CD4-positive, alpha-beta T cell treated with Interleukin-2 at 100 ng/mL for 4 hours (primary cell): ENCODE data around the gene CIITA.

Experiments used
- DNase-seq: peaks from one replicate; pipeline ENCODE4 v3.0.0-alpha.2; 2020; ENCODE audit warnings: low spot score

CIITA gene

GRCh38 chr16:10850478-10850850 lies 26.5 kb upstream of the CIITA start:
- DNase-seq: no peak

DNA sequence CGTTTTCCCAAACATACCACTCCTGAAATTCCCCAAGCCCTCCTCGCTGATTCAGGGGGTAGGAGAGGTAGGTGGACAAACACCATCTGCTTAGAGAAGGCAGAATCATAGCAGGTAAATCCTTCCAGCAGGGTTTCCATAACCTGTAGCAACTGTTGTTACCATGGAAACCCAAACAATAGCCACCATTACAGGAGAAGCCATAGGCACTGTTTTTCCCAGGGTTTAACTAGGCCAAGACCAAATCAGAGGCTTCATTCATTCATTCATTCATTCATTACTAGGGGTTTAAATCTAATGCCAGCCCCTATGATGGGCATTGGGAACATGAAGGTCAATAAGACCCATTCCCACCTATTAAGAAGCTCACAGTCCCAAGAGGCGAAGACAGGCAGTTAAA lies 25.5 kb upstream of the CIITA start:
- DNase-seq: no peak

- no peak for DNase-seq
These were observed 24.7 kb upstream of the CIITA start for GRCh38 chr16:10852286-10852685.

GRCh38 chr16:10852948-10853347 lies 24.1 kb upstream of the CIITA start:
- DNase-seq: no peak

DNA sequence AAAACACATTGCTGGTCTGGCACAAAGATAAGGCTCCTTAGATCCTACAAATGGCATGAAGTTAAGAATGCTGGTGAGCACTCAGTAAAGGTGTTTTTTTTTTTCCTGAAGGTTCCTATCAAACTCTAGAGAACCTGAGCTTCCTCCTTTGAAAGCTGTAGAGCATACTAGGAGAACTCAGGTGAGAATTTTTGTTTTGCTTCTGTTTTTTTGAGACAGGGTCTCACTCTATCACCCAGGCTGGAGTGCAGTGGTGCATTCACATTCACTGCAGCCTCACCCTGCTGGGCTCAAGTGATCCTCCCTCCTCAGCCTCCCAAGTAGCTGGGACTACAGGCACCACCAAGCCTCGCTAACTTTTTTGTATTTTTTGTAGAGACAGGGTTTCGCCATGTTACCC lies 21.0 kb upstream of the CIITA start:
- no peak for DNase-seq

- no peak for DNase-seq
These were observed 18.8 kb upstream of the CIITA start for GRCh38 chr16:10858203-10858602.

DNA sequence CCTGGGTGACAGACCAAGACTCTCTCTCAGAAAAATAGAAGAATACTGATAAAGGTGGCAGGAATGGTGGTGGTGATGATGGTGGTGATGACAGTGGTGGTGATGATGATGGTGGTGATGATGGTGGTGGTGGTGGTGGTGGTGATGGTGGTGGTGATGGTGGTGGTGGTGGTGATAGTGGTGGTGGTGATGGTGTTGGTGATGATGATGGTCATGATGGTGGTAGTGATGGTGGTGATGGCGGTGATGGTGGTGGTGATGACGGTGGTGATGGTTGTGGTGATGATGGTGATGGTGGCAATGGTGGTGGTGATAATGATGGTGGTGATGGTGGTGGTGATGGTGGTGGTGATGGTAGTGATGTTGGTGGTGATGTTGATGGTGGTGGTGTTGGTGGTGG lies 18.0 kb upstream of the CIITA start:
- no peak for DNase-seq

DNA sequence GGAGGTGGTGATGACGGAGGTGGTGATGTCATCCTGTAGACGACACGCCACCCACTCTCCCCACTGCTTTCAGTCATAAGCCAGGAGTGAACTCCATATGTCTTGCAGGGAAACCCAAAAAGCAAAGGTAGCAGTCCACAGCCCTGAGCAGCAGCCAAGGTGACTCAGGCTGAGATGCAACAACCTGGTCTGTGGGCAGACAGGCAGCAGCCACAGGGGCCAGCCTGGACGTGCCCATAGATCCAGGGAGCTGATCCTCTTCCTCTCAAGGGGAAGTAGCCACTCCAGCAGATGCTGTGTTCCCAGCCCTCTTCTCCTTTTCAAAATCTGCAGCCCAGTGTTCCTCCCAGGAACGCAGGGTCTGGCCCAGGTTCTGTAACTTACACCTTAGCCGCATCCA lies 17.3 kb upstream of the CIITA start:
- DNase-seq: no peak

- no peak for DNase-seq
These were observed 14.6 kb upstream of the CIITA start for GRCh38 chr16:10862438-10862837.

DNA sequence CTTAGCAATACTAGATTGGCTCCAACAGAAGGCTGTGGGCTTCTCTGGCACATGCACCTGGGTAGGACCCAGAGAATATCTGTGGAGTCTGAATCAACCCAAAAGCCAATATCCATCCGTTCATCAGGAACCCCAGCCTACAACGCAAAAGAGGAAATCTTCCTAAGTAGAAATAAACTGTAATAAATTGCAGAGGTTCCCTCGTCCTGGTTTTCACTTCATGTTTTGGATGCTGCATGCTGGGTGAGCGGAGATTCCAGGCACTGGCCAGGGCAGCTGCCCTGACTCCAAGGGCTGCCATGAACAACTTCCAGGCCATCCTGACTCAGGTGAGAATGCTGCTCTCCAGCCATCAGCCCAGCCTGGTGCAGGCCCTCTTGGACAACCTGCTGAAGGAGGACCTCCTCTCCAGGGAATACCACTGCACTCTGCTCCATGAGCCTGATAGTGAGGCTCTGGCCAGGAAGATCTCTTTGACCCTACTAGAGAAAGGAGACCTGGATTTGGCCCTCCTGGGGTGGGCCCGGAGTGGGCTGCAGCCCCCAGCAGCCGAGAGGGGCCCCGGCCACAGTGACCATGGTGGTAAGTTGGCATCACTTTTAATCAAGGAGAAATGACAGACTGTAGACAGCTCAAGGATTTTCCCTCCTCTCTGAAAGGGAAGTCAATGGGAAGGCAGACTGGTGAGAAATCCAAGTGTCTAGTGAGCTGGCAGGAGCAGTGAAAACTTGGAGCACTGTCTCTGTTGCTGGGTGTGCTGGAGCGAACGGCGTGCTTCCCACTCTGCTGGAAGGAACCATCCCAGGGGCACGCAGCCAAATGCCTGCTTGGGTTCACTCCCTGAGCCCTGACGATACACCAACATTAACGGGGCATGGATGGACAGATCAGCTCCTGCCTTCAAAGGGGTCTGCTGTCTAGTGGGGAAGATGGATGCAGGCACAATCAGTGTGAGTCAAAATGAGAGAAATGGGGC lies 10.7 kb upstream of the CIITA start:
- DNase-seq: no peak

DNA sequence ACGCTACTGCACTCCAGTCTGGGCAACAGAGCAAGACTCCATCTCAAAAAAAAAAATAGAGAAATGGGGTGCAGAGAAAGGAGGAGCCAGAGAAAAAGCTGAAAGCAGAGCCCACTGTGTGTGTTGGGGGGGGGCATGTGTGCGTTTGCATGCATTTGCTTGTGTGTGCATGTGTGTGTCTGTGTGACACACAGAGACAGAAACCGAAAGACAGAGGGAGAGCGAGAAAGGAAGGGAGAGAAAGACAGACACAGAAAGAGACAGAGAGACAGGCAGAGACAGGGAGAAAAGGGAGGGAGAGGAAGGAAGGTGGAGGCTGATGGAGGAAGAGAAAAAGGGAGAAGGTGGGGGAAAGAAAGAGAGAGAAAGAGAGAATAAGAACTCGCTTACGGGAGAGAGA lies 9.8 kb upstream of the CIITA start:
- DNase-seq: no peak

GRCh38 chr16:10868104-10868595 lies 8.9 kb upstream of the CIITA start:
- no peak for DNase-seq

DNA sequence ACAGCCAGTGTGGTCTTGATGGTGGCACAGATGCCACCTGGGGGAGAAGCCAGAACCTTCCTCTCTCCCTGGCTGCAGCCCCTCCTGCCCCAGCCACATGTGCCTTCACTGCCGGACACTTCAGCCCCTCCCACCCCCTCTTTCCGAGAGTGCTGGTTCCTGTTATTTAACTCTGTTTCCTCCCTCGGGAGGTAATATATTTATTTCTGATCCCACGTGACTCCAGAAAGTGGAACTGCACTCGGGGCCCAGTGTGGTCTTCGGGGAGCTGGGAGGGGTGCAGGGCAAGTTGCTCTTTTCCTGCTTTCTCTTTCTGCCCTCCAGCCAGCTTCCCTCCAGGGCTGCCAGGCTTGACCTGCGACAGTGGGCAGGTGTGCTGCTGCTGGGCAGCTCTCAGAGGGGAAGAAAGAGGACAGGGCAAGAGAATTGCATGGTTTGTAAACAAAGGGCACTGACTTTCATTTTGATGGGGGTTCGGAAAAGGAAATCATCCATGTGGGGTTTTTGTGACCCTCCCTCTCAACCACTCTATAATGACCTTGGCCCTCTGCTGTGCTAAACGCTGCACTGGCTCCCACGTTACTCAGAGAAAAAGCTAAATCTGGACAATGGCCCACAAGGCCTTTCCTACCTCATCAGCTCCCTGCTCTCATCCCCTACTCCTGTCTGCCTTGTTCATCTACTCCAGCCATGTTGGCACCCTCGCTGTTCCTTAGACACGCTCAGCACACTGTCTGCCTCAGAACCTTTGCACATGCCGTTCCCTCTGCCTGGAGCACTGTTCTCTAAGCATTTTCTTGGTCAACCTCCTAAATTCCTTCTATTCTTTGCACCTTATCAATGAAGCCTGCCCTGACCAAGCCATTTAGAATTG lies 8.2 kb upstream of the CIITA start:
- DNase-seq: no peak

DNA sequence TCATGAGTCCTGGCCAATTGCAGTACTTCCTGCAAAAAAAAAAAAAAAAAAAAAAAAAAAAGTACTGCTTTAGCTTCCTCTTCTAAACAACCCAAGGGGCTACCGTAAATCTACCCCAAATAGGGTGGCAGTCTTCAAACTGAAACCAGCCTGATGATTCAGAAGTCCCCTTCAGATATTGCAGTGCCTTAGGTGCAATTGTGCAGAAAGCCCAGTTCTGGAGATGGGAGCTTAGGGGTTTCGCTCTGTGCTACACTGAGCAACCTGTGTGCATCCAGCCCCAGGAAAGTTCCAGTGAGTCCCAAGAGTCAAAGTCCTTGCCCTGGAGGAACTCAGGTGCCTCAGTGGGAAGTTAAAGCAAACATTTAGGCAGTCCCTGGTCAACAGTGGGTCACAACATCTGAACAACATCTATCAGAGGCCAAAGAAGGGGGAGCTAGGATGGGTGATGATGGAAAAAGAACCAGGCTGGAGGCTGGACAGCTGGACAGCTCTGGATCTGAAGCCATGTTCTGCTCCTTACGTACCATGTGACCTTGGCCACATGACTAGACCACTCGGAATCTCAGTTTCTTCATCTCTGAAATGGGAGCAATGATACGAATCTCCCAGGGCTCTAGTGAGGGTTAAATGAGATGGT lies 6.7 kb upstream of the CIITA start:
- DNase-seq: no peak

DNA sequence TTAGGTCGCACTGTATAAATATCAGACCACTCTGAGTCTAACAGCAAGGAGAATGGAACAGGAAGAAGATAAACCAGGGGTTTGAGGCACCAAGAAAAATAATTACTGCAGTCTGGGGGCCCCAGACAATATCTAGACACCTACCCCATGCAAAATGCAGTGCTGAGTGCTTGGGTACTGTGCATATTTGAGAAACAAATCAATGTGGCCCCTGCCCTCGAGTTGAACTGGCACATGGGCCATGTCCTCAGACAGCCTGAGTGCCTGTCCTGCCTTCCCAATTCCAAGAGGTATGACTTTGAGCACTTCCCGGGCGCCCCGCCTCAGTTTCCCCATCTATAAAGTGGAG lies 6.2 kb upstream of the CIITA start:
- no peak for DNase-seq

GRCh38 chr16:10871157-10871991 lies 5.6 kb upstream of the CIITA start:
- DNase-seq: peak; percentile 59

DNA sequence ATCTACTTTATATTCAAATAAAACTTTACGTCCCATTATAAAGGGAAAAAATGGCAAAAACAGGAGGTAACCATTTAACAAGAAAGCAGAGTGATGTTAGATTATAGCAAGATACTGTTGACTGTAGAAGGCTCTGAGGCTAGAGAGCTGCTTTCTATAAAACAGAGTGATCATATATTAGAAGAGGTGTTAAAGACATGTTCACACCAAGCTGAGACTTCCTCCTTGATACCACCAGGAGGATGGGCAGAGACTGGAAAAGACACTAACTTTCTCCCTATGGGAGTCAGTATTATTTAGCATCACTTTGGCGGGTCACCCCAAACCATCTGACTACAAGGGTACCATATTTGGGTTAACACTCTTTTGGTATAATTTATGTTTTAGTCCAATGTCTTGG lies 687 bp upstream of the CIITA start:
- DNase-seq: no peak

GRCh38 chr16:10877472-10877946 lies 507 bp downstream of the CIITA start:
- no peak for DNase-seq

DNA sequence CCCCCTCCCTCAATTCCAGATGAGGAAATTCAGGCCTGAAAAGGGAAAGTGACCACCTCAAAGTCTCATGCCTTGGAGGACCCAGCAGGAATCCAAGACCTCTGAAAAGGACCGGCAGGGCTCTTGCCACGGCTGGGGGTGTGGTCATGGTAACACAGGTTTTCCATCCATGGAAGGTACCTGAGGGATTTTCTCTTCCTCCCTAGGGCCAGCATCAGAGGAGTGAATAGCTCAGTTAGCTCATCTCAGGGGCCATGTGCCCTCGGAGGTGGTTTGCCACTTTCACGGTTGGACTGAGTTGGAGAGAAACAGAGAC lies 1.3 kb downstream of the CIITA start:
- DNase-seq: no peak

DNA sequence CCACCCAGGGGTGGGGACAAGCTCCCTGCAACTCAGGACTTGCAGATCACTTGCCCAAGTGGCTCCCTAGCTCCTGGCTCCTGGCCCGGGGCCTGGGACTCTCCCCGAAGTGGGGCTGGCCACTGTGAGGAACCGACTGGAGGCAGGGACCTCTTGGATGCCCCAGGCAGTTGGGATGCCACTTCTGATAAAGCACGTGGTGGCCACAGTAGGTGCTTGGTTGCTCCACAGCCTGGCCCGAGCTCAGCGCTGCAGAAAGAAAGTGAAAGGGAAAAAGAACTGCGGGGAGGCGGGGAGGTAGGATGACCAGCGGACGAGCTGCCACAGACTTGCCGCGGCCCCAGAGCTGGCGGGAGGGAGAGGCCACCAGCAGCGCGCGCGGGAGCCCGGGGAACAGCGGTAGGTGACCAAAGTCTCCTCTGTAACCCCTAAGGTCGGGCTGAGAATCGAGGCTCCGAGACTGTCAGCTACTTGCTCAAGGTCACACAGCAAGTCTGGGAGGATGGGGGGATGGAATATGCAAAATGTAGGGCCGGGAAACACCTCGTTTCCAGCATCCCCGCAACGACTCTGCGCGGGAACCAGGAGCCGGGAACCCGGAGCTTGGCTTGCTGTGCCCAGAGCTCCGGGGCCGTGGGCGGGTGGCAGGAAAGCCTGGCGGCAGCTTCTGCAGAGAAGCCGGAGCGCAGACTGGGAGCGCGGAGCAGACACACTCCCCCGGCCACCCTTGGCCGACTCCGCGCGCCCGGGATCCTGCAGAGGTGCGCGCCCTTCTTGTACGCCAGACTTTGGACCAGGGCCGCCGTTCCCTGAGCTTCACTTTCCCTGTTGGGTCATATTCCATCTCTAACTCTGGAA lies 1.9 kb downstream of the CIITA start:
- peak; percentile 15 for DNase-seq
